GM12801 (cell line): ENCODE data around the gene MNX1.

Source experiments
- CTCF ChIP-seq: IDR thresholded peaks from one replicate; pipeline ENCODE4 v1.5.1; 2011; ENCODE audit warnings: control low read depth; ENCODE audit not compliant: insufficient read length; ENCODE audit errors: extremely low read depth

MNX1 gene

GRCh38 chr7:157010588-157011332 is at the start of gene MNX1:
MNX1 (minus strand) TSS chr7:157010663; CDS start chr7:157010350, 313 bp downstream.
- no peak for TF ChIP-seq CTCF

GRCh38 chr7:157059534-157059933 is 49.1 kb upstream of the MNX1 start:
- no peak for TF ChIP-seq CTCF

- TF ChIP-seq CTCF, result no peak
These were observed 48.2 kb upstream of the MNX1 start for GRCh38 chr7:157058701-157059100.

- TF ChIP-seq CTCF, result no peak
These were observed 47.6 kb upstream of the MNX1 start for GRCh38 chr7:157058068-157058467.

- no peak for TF ChIP-seq CTCF
These were observed 46.8 kb upstream of the MNX1 start for GRCh38 chr7:157056957-157057902.

- no peak for TF ChIP-seq CTCF
These were observed 45.8 kb upstream of the MNX1 start for GRCh38 chr7:157056246-157056645.

GRCh38 chr7:157054927-157055326 is 44.5 kb upstream of the MNX1 start:
- TF ChIP-seq CTCF, result no peak
